WI38 (cell line): ENCODE measurements around the gene SNIP1.

Source experiments
- H3K4me3 ChIP-seq: 2 replicates; pipeline ENCODE4 v1.5.1; 2011; ENCODE audit warnings: low read depth, mild to moderate bottlenecking, control low read depth, low read length
- TF ChIP-seq, protein P1 (sequence below): IDR thresholded peaks from 2 replicates; pipeline ENCODE4 v1.5.1; 2012; ENCODE audit warnings: low read depth, mild to moderate bottlenecking, control low read depth, low read length

SNIP1 gene

DNA sequence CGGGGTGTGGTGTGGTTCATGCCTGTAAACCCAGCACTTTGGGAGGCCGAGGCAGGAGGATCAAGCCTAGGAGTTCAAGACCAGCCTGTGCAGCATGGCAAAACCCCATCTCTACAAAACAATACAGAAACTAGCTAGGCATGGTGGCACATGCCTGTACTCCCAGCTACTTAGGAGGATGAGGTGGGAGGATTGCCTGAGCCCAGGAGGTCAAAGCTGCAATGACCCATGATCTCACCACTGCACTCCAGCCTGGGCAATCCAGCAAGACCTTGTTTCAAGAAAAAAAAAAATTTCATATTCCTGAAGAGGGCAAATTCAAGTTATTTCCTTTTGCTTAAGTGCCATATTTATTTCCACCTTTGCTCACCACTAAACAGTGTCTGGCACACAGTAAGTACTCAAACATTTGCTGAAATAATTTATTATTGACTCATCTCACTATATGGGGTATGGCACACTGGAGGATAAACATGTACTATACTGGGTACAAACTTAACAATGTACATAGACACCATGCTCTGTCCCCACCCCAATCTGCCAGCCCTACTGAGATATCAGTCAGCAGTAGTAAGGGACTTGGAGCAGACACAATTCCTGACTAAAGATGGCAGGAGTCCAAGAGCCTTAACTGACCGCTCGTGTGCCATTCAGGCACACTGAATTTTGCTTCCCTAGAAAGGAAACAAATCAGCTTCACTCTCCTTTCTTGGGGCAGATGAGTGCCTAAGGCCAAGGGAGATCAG lies 55.0 kb downstream of the SNIP1 start:
- no peak overlapping the region for H3K4me3 ChIP-seq
- TF ChIP-seq, protein P1, sequence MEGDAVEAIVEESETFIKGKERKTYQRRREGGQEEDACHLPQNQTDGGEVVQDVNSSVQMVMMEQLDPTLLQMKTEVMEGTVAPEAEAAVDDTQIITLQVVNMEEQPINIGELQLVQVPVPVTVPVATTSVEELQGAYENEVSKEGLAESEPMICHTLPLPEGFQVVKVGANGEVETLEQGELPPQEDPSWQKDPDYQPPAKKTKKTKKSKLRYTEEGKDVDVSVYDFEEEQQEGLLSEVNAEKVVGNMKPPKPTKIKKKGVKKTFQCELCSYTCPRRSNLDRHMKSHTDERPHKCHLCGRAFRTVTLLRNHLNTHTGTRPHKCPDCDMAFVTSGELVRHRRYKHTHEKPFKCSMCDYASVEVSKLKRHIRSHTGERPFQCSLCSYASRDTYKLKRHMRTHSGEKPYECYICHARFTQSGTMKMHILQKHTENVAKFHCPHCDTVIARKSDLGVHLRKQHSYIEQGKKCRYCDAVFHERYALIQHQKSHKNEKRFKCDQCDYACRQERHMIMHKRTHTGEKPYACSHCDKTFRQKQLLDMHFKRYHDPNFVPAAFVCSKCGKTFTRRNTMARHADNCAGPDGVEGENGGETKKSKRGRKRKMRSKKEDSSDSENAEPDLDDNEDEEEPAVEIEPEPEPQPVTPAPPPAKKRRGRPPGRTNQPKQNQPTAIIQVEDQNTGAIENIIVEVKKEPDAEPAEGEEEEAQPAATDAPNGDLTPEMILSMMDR: no peak

DNA sequence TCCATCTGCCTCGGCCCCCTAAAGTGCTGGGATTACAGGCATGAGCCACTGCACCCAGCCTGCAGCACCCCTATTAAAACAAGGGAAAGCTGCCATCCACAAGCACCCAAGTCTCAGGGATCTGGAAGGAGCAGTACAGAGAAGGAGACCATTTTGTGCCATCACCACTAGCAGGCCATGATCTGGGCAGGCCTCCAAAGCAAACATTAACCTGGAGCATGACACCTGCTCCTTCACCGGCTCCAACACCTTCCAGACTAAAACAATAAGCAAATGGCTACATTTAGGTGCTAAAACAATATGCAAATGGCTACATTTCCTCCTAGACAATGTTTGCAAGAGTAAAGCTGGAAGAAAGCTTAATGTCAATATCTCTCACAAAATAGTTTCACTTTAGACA lies 56.3 kb downstream of the SNIP1 start:
- TF ChIP-seq, protein P1: no peak
- H3K4me3 ChIP-seq: no peak overlapping the region

DNA sequence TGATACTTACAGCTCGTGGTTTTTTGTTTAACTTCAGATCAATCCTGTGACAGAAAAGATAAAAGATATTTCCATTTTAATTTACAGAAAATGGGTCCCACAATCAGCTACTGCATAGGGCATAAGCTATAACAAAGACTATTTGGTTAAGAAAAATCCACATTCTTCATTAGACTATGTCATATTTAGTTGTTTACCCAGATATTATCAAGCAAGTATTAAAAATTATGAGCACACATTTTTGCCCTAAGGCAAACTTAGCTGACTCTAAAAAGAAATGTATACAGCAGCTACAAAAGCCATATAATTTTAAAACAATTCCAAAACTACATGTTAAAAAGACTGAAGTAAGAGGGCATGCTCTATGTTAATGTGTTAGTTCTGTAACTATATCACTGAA lies 58.2 kb downstream of the SNIP1 start:
- TF ChIP-seq, protein P1: no peak

DNA sequence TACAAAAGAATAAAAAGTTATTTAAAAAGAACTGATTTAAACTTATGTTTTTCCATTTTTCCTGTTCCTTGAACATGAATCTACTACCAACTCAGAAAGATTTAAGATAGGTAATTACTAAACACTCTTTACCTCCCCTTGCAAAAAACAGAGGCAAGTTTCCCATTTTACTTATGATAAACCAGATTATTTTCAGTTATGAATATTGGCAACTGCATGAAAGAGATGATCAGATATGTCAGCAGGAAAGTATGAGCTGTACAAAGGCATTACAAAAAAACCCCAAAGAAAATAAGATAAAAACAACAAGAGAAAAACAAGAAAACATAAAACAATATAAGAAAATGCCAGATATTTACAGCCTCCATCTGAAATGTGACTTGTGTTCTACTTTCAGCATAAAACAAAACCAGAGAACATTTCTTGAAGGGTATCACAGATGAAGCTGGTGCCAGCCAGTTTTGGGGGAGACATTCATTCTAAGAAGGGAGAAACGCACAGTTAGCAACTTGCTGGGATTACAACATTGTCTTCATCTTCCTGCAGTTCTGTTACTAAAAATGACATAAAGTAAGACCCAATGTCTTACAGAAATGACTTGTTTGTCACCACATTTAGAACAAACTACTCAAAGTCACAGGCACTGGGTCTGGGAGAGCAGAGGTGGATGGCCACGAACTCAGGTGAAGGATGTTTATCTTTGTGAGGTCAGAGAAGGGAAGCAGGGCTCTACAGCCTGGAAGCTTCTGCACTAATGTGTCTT lies 60.6 kb downstream of the SNIP1 start:
- H3K4me3 ChIP-seq: no peak overlapping the region
- TF ChIP-seq, protein P1: no peak

More for the DNA sequence above, 58.2 kb downstream of the SNIP1 start:
- no peak overlapping the region for H3K4me3 ChIP-seq

DNA sequence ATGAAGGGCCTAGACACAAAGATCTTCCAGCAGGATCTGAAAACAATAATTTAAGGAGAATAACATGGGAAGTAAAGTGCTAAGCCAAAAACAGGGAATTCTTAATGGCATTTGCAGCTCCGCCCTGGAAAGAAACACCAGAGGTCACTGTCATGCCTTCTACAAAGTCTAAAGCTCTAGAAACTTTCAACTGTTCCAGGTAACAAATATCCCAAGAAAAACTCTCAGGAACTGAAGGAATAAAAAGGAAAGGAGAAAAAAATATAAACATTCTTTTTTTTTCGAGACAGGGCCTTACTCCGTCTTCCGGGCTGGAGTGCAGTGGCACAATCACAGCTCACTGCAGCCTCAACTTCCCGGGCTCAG lies 66.5 kb downstream of the SNIP1 start:
- TF ChIP-seq, protein P1: no peak
- no peak overlapping the region for H3K4me3 ChIP-seq

DNA sequence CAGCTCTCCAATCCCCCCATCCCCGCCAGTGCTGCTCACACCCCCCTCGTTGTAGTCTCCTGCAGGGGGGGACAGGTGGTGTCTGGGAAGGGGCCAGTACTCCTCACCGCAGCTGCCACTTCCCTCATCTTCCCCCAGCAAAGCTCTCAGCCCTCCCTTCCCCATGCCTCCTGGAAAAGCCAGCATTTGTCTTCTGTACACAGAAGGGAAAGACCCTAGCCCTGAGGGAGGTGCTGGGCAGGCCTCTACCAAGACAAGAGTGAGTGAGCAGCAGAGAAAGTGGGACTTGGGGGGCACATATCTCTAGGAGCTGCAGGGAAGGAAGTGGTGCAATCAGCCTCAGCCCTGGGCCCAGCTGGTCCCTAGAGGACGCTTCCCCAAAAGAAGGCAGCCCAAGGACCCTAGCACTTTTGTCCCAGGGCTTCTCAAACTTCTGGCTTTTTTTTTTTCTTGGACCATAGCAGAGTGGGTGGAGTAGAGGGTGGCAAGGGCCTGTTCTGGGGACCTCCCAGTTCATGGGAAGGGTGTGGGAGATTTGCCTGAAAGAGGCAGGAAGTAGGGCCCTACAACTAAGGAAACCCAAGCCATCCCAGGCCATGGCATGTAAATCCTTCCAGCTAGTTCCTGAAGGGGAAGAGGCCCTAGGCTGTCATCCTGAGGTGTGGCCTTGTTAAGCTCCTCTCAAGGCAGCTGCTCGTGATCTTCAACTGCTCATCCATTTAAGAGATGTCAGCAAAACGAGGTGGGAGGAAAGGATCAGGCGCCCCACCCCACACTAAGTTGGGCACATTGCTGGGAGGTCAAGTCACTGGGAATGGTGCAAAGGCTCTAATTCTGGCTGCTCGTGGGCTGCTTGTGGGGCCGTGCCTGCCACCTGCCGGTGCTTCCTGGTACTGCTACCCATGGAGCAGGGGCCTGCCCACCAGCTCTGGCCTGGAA lies 67.1 kb downstream of the SNIP1 start:
- H3K4me3 ChIP-seq: no peak overlapping the region
- TF ChIP-seq, protein P1: peak; percentile 100
